A549 (cell line): ENCODE measurements around the gene TPCN1. TPM values are rescaled to one million over a fixed set of nuclear protein-coding genes. Genes with fewer than 3 reads are reported as not detected.

Source experiments
- ATAC-seq, 2 experiments: fragments of 200-7000 bp in 1 of 2; fragments of >200 bp in 1 of 2; cut with Nextera tagmentation in 1 of 2; cut with Tn5 transposase in 1 of 2; 3 replicates each; pipeline versions ENCODE4 v1.8.0 to v1.9.1; 2018 to 2020; ENCODE audit warnings: mild to moderate bottlenecking in 1 of 2, moderate library complexity in 1 of 2
- CTCF ChIA-PET: fragments of 300-600 bp; sonication (Branson Sonifier 250); formaldehyde crosslinking; extraction: SDS; loops from one replicate; lab custom pipeline; 2021; ENCODE audit warnings: antibody characterized with exemption, inconsistent platforms; lab: Yijun Ruan, JAX
- POLR2A ChIA-PET: fragments of 350-600 bp; formaldehyde crosslinking; extraction: SDS; loops from one replicate; lab custom pipeline; 2021; ENCODE audit warnings: antibody characterized with exemption, inconsistent platforms; lab: Yijun Ruan, JAX
- DNase-seq, 2 experiments: peaks; one replicate each; pipeline versions ENCODE4 v3.0.0 to v3.0.0-alpha.2; 2011 to 2016; ENCODE audit warnings: low read depth in 1 of 2, low spot score in 1 of 2
- FAIRE-seq: peaks from 2 replicates; lab custom pipeline; 2011; peaks lifted over from hg19 to GRCh38; lab: Jason Lieb, UNC
- H3K27ac ChIP-seq, 2 experiments: fragments of >200 bp; sonication (Bioruptor Twin); formaldehyde crosslinking; 3 replicates each; pipeline ENCODE4 v1.5.1; 2016 to 2017
- H3K4me1 ChIP-seq: fragments of >200 bp; sonication (Bioruptor Twin); formaldehyde crosslinking; 3 replicates; pipeline ENCODE4 v1.6.1; 2016
- H3K4me2 ChIP-seq: fragments of >200 bp; sonication (Bioruptor Twin); formaldehyde crosslinking; 3 replicates; pipeline ENCODE4 v1.6.1; 2016
- H3K4me3 ChIP-seq: fragments of >200 bp; sonication (Bioruptor Twin); formaldehyde crosslinking; 3 replicates; pipeline ENCODE4 v1.5.1; 2016
- H3K9me3 ChIP-seq: fragments of >200 bp; sonication (Bioruptor Twin); formaldehyde crosslinking; 3 replicates; pipeline ENCODE4 v1.6.1; 2016
- BHLHE40 ChIP-seq: IDR thresholded peaks from 2 replicates; pipeline ENCODE4 v1.6.1; 2012; ENCODE audit warnings: low read depth, low read length, inconsistent platforms
- CBX2 ChIP-seq: fragments of 200-600 bp; sonication (generic); IDR thresholded peaks from 2 replicates; pipeline ENCODE4 v1.6.1; 2016; ENCODE audit warnings: low read depth, mild to moderate bottlenecking, borderline replicate concordance
- CHD4 ChIP-seq: fragments of 200-600 bp; sonication (generic); IDR thresholded peaks from 2 replicates; pipeline ENCODE4 v1.6.1; 2016; ENCODE audit warnings: antibody characterized with exemption, mild to moderate bottlenecking, borderline replicate concordance
- EHMT2 ChIP-seq: fragments of 200-600 bp; sonication (generic); IDR thresholded peaks from 2 replicates; pipeline ENCODE4 v1.6.1; 2016; ENCODE audit warnings: antibody characterized with exemption, low read depth, mild to moderate bottlenecking, moderate library complexity
- FOSL2 ChIP-seq, 2 experiments: fragments of 450-650 bp in 1 of 2; fragments of >200 bp in 1 of 2; sonication (Bioruptor Twin) in 1 of 2; formaldehyde crosslinking; IDR thresholded peaks; 2 replicates each; pipeline versions ENCODE4 v1.5.0 to v1.6.1; 2016 to 2020; ENCODE audit warnings: mild to moderate bottlenecking in 1 of 2, moderate library complexity in 1 of 2
- HDAC2 ChIP-seq: fragments of 200-600 bp; sonication (generic); IDR thresholded peaks from 2 replicates; pipeline ENCODE4 v1.6.1; 2016
- JUN ChIP-seq, 2 experiments: fragments of >200 bp; sonication (Bioruptor Twin); formaldehyde crosslinking; IDR thresholded peaks; 2 replicates in 1 of 2; 3 replicates in 1 of 2; pipeline ENCODE4 v1.6.1; 2016 to 2017
- KDM5A ChIP-seq: fragments of 200-600 bp; sonication (generic); IDR thresholded peaks from 2 replicates; pipeline ENCODE4 v1.6.1; 2016; ENCODE audit warnings: antibody characterized with exemption, mild to moderate bottlenecking
- MAZ ChIP-seq: fragments of 150-350 bp; IDR thresholded peaks from 2 replicates; pipeline ENCODE4 v1.6.1; 2014; ENCODE audit warnings: antibody characterized with exemption, low read depth, low read length, borderline replicate concordance
- MYC ChIP-seq: IDR thresholded peaks from 2 replicates; pipeline ENCODE4 v1.6.1; 2012; ENCODE audit warnings: mild to moderate bottlenecking, inconsistent platforms, low read length, improper control_type of control experiment, borderline replicate concordance
- NFE2L2 ChIP-seq: fragments of 150-350 bp; conservative IDR thresholded peaks from 2 replicates; pipeline ENCODE4 v1.6.1; 2014; ENCODE audit warnings: low read length
- NPAS2 ChIP-seq: fragments of 250-450 bp; sonication (Bioruptor Pico); IDR thresholded peaks from 2 replicates; pipeline ENCODE4 v1.8.0; 2022; ENCODE audit warnings: mild to moderate bottlenecking, moderate library complexity, borderline replicate concordance
- NR3C1 ChIP-seq: fragments of >200 bp; sonication (Bioruptor Twin); formaldehyde crosslinking; IDR thresholded peaks from 3 replicates; pipeline ENCODE4 v1.6.1; 2017
- POLR2A ChIP-seq: IDR thresholded peaks from 2 replicates; pipeline ENCODE4 v1.6.1; 2012; ENCODE audit warnings: mild to moderate bottlenecking, low read length
- REST ChIP-seq: fragments of 200-600 bp; sonication (generic); IDR thresholded peaks from 2 replicates; pipeline ENCODE4 v1.6.1; 2016; ENCODE audit warnings: antibody characterized with exemption, mild to moderate bottlenecking, moderate library complexity
- SMC3 ChIP-seq: fragments of >200 bp; sonication (Bioruptor Twin); formaldehyde crosslinking; IDR thresholded peaks from 3 replicates; pipeline ENCODE4 v1.6.1; 2018; ENCODE audit warnings: inconsistent platforms
- SREBF2 ChIP-seq: fragments of 450-650 bp; IDR thresholded peaks from 2 replicates; pipeline ENCODE4 v1.6.1; 2014; ENCODE audit warnings: mild to moderate bottlenecking, moderate library complexity
- TFCP2L1 ChIP-seq: fragments of 250-450 bp; sonication (Bioruptor Pico); IDR thresholded peaks from 2 replicates; pipeline ENCODE4 v1.5.0; 2021; ENCODE audit warnings: mild to moderate bottlenecking
- ZC3H11A ChIP-seq: fragments of 450-650 bp; IDR thresholded peaks from 2 replicates; pipeline ENCODE4 v1.6.1; 2014; ENCODE audit warnings: antibody characterized with exemption, mild to moderate bottlenecking
- ZNF302 ChIP-seq: fragments of 250-450 bp; sonication (Bioruptor Pico); IDR thresholded peaks from 2 replicates; pipeline ENCODE4 v1.9.0; 2021; ENCODE audit warnings: inconsistent platforms, mild to moderate bottlenecking, moderate library complexity
- ZSCAN20 ChIP-seq: fragments of 250-450 bp; sonication (Bioruptor Pico); IDR thresholded peaks from 2 replicates; pipeline ENCODE4 v1.8.0; 2022; ENCODE audit warnings: mild to moderate bottlenecking, moderate library complexity
- WGBS: methylation state at CpG from one replicate; pipeline ENCODE4 v1.1.6; 2017; ENCODE audit errors: missing lambda C conversion rate; 5-methylcytosine and 5-hydroxymethylcytosine counted together
- polyA plus RNA-seq, 4 experiments: library from polyadenylated mRNA; depleted of rRNA in 3 of 4; stranded (reverse); fragments of >200 nt; fragmentation: RNase III in 1 of 4; extraction: RNeasy Plus Mini Kit Qiagen cat#74134 plus additional on column Dnase treatment in 1 of 4; gene quantifications; 2 replicates in 3 of 4; 3 replicates in 1 of 4; pipeline ENCODE4 v1.2.3, GENCODE V29; 2011 to 2017
- TF ChIP-seq, protein P1 (sequence below): fragments of 250-450 bp; sonication (Bioruptor Pico); IDR thresholded peaks from 2 replicates; pipeline ENCODE4 v1.5.0; 2020; ENCODE audit warnings: low read depth, mild to moderate bottlenecking, moderate library complexity
- TF ChIP-seq, protein P2 (sequence below): fragments of >200 bp; sonication (Bioruptor Twin); formaldehyde crosslinking; IDR thresholded peaks from 2 replicates; pipeline ENCODE4 v1.6.1; 2016
- TF ChIP-seq, protein P3 (sequence below): IDR thresholded peaks from 2 replicates; pipeline ENCODE4 v1.6.1; 2012
- TF ChIP-seq, protein P4 (sequence below): fragments of 150-350 bp; IDR thresholded peaks from 2 replicates; pipeline ENCODE4 v1.6.1; 2014; ENCODE audit warnings: low read depth, mild to moderate bottlenecking, low read length
- TF ChIP-seq, protein P5 (sequence below): fragments of 250-450 bp; sonication (Bioruptor Pico); IDR thresholded peaks from 2 replicates; pipeline ENCODE4 v1.5.0; 2021; ENCODE audit warnings: mild to moderate bottlenecking, moderate library complexity, borderline replicate concordance

The TPCN1 gene
- polyA plus RNA-seq, 2 of the 4 experiments (the other 2 are of a cell fraction), result 21.9 to 24.1 TPM

- DNase-seq, result no peak
- no peak for ATAC-seq
- POLR2A ChIA-PET, result no interaction called here
- CTCF ChIA-PET, result interaction anchor here (2.0 kb wide), 1 partner anchor 10 kb away, joined by 12 read pairs; no protein-coding TSS in a partner anchor
- WGBS, result 92% methylated on average over 6 of the region's 6 CpGs
- Histone ChIP-seq H3K4me2 (no peak overlapping the region), H3K4me3 (no peak overlapping the region), H3K9me3 (no peaks in the 10 kb centered on the region), H3K27ac (no peak overlapping the region), H3K4me1 (peaks cover 21% of the 10 kb centered on the region)
- FAIRE-seq, result no peak
- TF ChIP-seq SMC3 (no peak), MAZ (no peak), JUN (IDR thresholded peaks at IDR 0.05) (no peak), ZSCAN20 (CRISPR knock-in tag) (no peak), NR3C1 (no peak), FOSL2 (IDR thresholded peaks at IDR 0.05) (no peak), FOSL2 (CRISPR knock-in tag; IDR thresholded peaks at IDR 0.05) (no peak), EHMT2 (no peak), POLR2A (no peak), SREBF2 (no peak), KDM5A (no peak), BHLHE40 (no peak), CBX2 (no peak), NFE2L2 (no peak)
- TF ChIP-seq, protein P1, sequence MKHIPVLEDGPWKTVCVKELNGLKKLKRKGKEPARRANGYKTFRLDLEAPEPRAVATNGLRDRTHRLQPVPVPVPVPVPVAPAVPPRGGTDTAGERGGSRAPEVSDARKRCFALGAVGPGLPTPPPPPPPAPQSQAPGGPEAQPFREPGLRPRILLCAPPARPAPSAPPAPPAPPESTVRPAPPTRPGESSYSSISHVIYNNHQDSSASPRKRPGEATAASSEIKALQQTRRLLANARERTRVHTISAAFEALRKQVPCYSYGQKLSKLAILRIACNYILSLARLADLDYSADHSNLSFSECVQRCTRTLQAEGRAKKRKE (CRISPR knock-in tag), result no peak
- TF ChIP-seq, protein P2, sequence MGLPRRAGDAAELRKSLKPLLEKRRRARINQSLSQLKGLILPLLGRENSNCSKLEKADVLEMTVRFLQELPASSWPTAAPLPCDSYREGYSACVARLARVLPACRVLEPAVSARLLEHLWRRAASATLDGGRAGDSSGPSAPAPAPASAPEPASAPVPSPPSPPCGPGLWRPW, result no peak
- TF ChIP-seq, protein P3, sequence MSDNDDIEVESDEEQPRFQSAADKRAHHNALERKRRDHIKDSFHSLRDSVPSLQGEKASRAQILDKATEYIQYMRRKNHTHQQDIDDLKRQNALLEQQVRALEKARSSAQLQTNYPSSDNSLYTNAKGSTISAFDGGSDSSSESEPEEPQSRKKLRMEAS, result no peak
Measured at GRCh38 chr12:113301811-113302210, 80.5 kb downstream of the TPCN1 start.

DNA sequence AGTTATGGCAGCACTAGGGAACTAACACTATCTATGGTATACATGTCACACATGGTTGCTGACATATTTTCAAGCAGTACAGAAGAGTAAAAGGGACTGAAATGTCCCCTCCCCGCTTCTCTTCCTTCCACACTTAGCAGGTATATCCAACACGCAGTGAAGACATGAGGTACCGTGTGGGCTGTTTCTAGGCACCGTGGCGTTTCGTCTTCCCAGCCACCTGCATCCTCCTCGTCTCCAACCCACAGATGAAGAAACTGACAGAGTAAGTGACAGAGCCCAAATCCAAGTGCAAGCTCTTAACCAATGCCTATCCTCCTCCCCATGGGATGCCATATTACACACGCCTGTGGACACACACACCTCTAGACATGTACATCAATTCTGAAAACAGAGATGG lies 81.2 kb downstream of the TPCN1 start:
- Histone ChIP-seq H3K4me3 (no peak overlapping the region), H3K4me1 (peaks cover 21% of the 10 kb centered on the region), H3K27ac (no peak overlapping the region), H3K4me2 (no peak overlapping the region), H3K9me3 (no peaks in the 10 kb centered on the region)
- TF ChIP-seq ZNF302 (CRISPR knock-in tag) (no peak), NPAS2 (no peak)
- POLR2A ChIA-PET, result no interaction called here
- FAIRE-seq, result no peak
- CTCF ChIA-PET, result interaction anchor here (2.0 kb wide), 1 partner anchor 9 kb away, joined by 12 read pairs; no protein-coding TSS in a partner anchor
- no peak for ATAC-seq
- WGBS, result 95% methylated on average over 8 of the region's 8 CpGs
- DNase-seq, result no peak

DNA sequence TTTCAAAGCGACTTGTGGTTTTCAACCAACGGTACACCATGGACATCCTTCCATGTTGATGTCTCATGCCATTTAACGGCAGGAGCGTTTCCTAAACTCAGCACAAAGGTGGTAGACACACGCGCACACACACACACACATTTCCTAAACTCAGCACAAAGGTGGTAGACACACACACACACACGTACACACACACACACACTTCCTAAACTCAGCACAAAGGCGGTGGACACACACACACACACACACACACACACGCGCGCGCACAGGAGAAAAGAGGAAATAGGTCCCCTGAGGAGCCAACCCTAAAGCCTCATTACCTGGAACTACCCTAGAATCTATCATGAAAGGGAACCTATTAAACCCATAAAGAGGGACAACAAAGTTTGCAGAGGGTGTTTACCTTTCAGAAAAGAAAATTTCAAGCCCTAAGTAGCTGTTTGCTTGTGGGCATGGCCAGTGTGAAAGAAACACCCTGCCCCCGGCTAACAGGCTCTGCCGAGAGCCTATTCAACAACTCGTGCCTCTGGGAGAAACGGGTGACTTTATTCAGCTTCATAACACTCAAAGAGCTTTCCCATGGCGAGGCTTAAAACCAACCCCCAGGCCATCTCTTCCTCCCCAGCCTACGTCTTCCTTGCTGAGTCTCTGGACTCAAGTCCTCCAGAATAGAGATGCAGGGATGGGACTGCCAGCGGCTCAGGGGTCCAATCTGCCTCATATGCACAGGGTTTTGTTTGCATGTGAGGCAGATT lies 81.8 kb downstream of the TPCN1 start:
- no peak overlapping the region for H3K27ac ChIP-seq
- peaks cover 21% of the 10 kb centered on the region for H3K4me1 ChIP-seq
- FAIRE-seq, result no peak
- ATAC-seq, result no peak
- H3K9me3 ChIP-seq, result no peaks in the 10 kb centered on the region
- H3K4me2 ChIP-seq, result no peak overlapping the region
- 88% methylated on average over 19 of the region's 19 CpGs for WGBS
- CTCF ChIA-PET, result no interaction called here
- DNase-seq, result no peak
- POLR2A ChIA-PET, result no interaction called here
- no peak overlapping the region for H3K4me3 ChIP-seq
- TF ChIP-seq MYC (no peak), TFCP2L1 (no peak), BHLHE40 (no peak), CHD4 (no peak), ZC3H11A (no peak), HDAC2 (no peak), NFE2L2 (no peak), REST (no peak), MAZ (no peak), FOSL2 (IDR thresholded peaks at IDR 0.05) (no peak), FOSL2 (CRISPR knock-in tag; IDR thresholded peaks at IDR 0.05) (no peak)
- TF ChIP-seq, protein P4, sequence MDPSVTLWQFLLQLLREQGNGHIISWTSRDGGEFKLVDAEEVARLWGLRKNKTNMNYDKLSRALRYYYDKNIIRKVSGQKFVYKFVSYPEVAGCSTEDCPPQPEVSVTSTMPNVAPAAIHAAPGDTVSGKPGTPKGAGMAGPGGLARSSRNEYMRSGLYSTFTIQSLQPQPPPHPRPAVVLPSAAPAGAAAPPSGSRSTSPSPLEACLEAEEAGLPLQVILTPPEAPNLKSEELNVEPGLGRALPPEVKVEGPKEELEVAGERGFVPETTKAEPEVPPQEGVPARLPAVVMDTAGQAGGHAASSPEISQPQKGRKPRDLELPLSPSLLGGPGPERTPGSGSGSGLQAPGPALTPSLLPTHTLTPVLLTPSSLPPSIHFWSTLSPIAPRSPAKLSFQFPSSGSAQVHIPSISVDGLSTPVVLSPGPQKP, result no peak
- TF ChIP-seq, protein P5, sequence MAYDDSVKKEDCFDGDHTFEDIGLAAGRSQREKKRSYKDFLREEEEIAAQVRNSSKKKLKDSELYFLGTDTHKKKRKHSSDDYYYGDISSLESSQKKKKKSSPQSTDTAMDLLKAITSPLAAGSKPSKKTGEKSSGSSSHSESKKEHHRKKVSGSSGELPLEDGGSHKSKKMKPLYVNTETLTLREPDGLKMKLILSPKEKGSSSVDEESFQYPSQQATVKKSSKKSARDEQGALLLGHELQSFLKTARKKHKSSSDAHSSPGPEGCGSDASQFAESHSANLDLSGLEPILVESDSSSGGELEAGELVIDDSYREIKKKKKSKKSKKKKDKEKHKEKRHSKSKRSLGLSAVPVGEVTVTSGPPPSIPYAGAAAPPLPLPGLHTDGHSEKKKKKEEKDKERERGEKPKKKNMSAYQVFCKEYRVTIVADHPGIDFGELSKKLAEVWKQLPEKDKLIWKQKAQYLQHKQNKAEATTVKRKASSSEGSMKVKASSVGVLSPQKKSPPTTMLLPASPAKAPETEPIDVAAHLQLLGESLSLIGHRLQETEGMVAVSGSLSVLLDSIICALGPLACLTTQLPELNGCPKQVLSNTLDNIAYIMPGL (CRISPR knock-in tag), result no peak
